Stimulated activated CD4-positive, alpha-beta T cell treated with anti-CD3 and anti-CD28 coated beads, Interleukin-15, amount 100 ng/mL, for 24 hours (primary cell): ENCODE measurements around the gene GPR171.

Source experiments
- DNase-seq: peaks from one replicate; pipeline ENCODE4 v3.0.0-alpha.2; 2020

The GPR171 gene

DNA sequence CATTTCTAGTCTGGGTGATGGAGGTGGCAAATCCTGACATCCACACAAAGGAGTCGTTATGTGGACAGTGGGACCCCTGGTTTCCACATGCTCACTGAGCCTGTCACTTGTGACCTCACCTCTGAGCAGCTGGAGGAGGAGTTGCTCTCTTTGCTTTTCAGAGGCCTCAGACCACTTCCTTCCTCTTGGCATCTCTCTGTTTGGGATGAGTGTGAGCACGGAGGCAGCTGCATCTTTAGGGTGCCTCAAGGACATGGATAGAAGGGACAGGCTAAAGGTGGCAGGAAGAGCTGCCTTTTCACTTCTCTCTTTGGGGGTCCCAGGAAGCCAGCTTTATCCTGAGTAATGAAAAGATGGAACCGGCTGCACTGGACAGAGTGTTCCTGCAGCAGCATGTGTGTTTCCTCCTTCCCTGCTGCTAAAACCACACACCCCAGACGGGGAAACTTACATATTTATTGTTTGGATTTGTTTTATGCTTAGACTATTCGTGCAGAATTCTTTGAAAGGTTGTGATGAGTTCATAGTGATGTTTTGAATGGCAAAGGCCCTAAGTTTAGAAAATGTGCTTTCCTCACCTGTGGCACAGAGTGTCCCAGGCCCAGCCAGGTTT lies 31.8 kb downstream of the GPR171 start:
- DNase-seq, result peak; percentile 53

DNA sequence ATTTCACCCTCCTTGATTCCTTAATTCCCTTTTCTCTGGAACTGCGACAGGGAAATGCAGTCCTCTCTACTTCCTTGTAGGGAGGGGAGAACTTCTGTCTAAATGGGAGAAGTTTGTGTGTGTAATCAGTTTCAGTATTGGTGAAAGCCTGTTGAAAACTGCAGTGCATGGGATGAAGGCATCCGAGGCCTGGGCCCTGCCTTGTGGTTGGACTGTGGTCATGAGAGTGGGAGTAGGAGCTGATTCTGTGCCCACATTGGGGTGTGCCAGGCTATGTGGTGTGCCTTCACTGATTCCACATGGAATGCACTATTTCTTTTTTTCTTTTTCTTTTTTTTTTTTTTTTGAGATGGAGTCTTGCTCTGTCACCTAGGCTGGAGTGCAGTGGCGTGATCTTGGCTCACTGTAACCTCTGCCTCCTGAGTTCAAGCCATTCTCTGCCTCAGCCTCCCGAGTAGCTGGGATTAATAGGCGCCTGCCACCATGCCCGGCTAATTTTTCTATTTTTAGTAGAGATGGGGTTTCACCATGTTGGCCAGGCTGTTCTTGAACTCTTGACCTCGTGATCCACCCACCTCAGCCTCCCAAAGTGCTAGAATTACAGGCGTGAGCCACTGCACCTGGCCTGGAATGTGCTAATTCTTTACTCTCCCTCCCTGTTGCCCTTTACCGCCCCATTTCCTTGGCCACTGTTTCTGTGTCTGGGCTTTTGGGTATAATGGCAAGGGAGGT lies 32.9 kb downstream of the GPR171 start:
- DNase-seq, result peak; percentile 76

DNA sequence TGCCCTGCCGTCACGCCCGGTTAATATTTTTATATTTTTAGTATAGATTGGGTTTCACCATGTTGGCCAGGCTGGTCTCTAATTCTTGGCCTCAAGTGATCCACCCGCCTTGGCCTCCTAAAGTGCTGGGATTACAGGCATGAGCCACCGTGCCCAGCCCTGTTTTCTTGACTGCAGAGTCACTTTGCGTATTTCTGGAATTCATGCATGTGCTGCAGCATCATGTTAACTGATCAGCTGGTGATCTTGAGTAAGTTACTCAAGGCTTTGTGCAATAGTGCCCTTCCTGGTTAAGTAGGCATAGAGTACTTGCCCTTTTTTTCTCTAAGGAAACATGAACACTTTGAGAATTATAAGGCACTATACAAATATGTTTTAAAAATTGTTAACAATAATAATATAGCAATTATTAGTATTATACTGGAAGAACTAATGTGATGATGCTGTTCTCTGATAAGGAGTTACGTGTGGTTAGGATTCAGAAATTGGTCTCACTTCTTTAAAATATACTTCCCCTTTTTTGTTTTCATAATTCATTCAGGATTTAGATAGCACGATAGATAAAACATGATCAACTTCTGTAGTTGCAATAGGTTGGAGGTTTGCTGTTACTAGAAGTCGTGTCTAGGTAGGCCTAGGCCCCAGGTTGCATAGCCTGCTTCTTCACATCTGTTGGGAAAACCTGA lies 33.6 kb downstream of the GPR171 start:
- no peak for DNase-seq

DNA sequence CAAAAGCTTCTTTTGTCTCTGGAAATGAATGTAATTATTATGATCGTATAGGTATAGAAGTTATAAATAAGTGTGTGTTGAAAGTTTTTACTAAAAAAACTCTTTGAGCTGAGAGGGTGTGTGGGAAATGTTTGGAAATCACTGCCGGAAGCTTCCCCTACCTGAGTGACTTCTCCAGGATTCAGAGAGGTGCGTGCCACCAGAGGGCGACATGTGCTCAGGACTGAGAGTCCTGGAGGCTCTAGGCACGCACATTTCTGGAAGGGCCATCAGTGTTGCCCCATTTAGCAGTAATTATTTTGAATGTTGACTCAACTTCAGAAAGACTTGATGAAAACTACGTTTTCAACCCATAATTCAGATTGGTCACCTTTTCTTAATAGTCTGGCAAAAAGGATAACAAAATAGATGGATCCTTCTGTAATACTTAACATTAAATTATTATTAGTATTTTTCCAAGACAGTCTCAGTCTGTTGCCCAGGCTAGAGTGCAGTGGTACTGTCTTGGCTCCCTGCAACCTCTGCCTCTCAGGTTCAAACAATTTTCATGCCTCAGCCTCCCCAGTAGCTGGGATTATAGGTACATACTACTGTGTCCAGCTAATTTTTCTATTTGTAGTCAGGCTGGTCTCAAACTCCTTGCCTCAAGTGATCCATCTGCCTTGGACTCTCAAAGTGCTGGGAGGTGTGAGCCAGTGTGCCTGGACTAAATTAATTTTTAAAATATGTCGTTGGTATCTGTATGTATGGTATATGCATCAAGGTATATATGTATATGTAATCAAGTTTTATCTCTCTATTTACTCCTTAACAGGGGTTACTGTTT lies 34.5 kb downstream of the GPR171 start:
- peak; percentile 91 for DNase-seq

DNA sequence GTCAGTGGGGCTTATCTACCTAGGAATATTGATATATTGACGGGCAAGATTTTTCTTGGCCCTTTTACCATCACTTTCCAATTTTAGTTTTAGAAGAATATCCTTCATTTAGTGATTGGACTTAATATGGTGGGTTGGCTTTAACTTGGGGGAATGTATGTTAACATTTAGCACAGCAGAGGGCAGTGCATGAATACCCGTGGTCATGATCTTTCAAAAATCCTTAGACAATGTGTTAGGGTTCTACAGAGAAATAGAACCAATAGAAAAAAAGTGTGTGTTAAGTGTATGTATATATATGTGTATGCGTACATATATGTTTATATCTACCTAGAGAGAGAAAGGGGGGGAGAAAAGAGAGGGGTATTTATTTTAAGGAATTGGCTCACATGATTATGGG lies 36.9 kb downstream of the GPR171 start:
- DNase-seq, result no peak

DNA sequence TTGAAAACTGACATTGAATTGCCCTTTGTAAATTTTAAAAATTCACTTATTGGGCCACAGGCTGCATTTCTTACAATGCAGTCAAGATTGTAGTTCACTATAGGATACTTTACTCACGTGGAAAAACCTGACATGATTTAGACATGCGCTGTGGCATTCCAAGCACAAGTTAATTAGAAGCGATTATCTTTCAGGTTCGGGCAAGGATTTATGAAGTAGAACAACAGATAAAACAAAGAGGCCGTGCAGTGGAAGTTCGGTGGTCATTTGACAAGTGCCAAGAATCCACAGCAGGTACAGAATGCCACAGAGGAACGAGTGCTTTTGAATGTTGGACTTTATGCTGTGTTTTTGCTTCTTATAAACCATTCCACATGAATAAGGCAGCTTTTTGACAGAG lies 37.8 kb downstream of the GPR171 start:
- no peak for DNase-seq

DNA sequence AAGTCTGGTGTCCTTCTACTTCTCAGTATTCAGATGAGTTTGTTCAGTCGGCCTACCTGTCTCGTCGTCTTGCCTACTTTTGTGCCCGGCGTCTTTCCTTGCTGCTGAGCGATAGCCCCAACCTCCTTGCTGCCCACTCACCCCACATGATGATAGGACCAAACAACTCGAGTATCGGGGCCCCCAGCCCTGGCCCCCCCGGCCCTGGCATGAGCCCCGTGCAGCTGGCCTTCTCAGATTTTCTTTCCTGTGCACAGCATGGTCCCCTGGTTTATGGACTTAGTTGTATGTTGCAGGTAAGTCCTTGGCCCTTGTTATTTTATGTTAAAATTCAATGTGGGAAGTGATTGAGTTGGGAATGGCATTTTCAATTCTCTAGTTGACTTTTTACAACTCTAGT lies 43.2 kb downstream of the GPR171 start:
- no peak for DNase-seq

DNA sequence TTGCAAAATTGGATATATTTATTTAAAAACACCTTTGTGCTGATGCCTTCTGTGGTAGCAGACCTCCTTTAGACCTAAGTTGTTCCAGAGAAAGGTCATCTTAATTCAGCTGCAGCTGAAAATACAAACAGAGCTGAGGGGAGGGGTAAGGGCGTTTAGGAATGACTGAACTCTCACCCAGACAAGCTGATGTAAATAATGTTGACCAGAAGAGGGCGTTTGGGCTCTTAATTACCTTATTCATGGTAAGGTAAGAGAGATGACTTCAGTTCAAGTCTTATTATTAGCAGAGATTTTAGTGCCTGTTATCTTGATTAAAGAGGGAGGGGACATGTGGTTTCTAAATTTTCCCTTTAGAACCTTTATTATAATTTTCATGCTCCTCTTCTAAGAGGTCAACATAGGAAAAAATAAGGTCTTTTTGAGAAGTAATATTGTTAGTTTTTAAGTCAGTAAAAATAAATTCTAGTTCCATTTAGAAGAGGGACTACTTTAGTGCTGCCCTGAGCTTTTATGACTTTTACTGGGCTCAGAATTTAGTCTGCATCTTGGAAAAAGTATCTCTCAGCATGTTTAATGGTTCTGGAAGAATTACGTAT lies 46.3 kb downstream of the GPR171 start:
- DNase-seq, result peak; percentile 32

DNA sequence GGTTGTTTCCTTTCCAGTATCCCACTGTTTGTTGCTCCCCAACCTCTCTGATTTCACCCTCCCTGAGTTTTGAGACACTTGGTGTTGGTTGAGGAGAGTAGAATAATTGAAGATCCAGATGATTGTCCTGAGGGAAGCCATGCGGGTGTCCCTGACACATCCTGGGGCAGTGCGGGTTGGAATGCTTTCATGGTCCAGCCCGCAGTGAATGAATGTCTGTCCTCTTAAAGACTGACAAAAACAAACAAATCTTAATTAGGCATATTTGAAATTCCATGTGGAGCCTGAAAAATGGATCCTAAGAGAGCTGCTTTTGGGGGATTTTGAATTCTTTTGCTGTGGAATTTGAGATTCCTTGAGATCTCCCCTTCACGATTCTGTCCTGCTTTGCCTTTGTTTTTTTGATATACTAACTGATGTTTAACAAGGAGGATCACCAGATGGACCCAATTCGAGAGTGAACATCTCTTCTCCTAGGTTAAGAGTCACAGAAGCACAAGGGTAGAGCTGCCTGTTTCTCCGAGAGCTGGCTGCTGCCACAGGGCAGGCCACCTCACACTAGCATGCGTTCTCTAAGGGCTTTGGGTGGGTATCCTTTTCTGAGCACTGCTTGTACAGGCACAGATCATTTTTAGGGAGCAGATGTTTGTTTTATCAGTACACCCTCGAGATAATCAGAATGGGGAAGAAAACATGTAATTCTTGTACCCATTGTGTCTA lies 47.4 kb downstream of the GPR171 start:
- no peak for DNase-seq

DNA sequence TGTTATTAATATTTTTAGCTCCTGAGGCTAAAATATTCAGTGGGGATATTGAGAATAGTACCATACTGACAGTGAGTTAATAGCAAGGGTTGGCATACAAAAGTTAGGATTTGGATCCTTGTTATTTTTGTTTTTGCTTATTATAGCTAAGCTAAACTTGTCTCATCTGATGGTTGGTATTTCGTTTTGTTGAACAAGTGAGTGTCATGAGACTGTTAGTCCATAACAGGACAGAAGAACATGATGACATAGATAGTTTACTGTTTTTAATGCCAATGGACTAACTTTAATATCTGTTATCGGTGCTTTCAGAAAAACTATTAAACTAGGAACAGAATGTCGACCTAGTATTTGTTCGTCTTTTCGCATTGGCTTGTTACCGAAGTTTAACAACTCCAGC lies 48.5 kb downstream of the GPR171 start:
- DNase-seq, result no peak

DNA sequence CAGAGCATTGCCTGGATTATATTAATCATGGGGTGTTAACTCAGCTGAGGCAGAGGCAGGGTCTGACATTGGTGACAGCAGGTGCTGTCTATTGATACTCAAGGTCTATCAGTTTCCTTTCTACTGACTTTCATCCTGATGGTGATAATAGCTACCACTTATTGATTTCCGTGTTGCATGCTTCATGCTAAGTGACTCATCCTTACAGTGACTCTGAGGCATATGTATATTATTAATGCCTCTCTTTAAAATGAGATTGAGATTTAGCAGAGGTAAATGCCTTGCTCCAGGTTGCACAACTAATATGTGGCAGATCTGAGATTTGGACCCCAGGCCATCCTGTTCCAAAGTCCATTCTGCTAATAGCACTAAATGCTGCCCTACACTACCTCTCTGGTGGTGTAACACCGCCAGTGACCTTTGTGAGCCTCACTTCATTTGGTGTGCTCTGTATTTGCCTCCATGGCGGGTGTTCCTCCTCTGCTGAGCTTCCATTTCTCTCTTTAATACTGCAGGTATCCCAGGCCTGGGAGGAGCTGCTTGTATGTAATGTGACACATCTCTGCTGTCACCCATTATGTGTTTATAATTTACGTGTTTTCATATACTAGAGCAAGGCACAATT lies 50.4 kb downstream of the GPR171 start:
- no peak for DNase-seq
